Endothelial cell of umbilical vein (primary cell): ENCODE data around the gene PRKCB. TPM values are rescaled to one million over a fixed set of nuclear protein-coding genes. Genes with fewer than 3 reads are reported as not detected.
"Not testable (repeated sequence)": the region's sequence is repeated elsewhere in the genome, so short reads cannot be mapped to it uniquely, and the experiment has no call there.

Experiments used
- BruUV-seq: library from RNA; stranded (reverse); fragments of 400-500 nt; replicated peaks from 2 replicates; lab custom pipeline; 2021; lab: Mats Ljungman, UMichigan
- CTCF ChIA-PET: fragments of 300-600, 350-600 bp; sonication (Branson Sonifier 250); formaldehyde crosslinking; loops from one replicate; lab custom pipeline; 2021; ENCODE audit warnings: antibody characterized with exemption, inconsistent platforms; lab: Charles Lee
- POLR2A ChIA-PET: fragments of 300-600, 350-600 bp; sonication (Branson Sonifier 250); formaldehyde crosslinking; loops from one replicate; lab custom pipeline; 2021; ENCODE audit warnings: antibody characterized with exemption, inconsistent platforms; lab: Charles Lee
- DNase-seq: peaks from one replicate; pipeline ENCODE4 v3.0.0-alpha.2; 2011; ENCODE audit warnings: low read depth, low spot score
- FAIRE-seq: peaks from 2 replicates; lab custom pipeline; 2011; peaks lifted over from hg19 to GRCh38; lab: Jason Lieb, UNC
- H2AFZ ChIP-seq: 2 replicates; pipeline ENCODE4 v1.6.0; 2012; ENCODE audit warnings: low read depth, low read length, control low read depth, inconsistent platforms
- H3K27ac ChIP-seq: 2 replicates; pipeline ENCODE4 v1.5.1; 2011; ENCODE audit warnings: low read depth, mild to moderate bottlenecking, control low read depth, low read length, moderate library complexity; ENCODE audit not compliant: insufficient read depth
- H3K27me3 ChIP-seq, 2 experiments: 2 replicates each; pipeline versions ENCODE4 v1.6.0 to v1.6.1; 2011; ENCODE audit warnings: low read length in 2 of 2, mixed read lengths in 1 of 2; ENCODE audit not compliant: control insufficient read depth in 2 of 2, insufficient read depth in 2 of 2
- H3K36me3 ChIP-seq, 2 experiments: 2 replicates in 1 of 2; 3 replicates in 1 of 2; pipeline ENCODE4 v1.5.1; 2011; ENCODE audit warnings: low read length in 2 of 2, mild to moderate bottlenecking in 1 of 2, moderate library complexity in 1 of 2; ENCODE audit not compliant: control insufficient read depth in 2 of 2, insufficient read depth in 2 of 2; ENCODE audit errors: extremely low read depth in 1 of 2
- H3K4me1 ChIP-seq: 3 replicates; pipeline ENCODE4 v1.5.1; 2011; ENCODE audit warnings: mild to moderate bottlenecking, low read length; ENCODE audit not compliant: control insufficient read depth, insufficient read depth; ENCODE audit errors: extremely low read depth
- H3K4me2 ChIP-seq: 2 replicates; pipeline ENCODE4 v1.6.1; 2011; ENCODE audit warnings: low read length, control low read depth, mixed read lengths; ENCODE audit not compliant: insufficient read depth
- H3K4me3 ChIP-seq, 3 experiments: fragments of 200-600 bp in 1 of 3; sonication (generic), shearing (Covaris generic) in 1 of 3; replicated peaks in 1 of 3; 2 replicates each; pipeline ENCODE4 v1.5.1; 2011 to 2016; ENCODE audit warnings: control low read depth in 3 of 3, low read length in 3 of 3, mild to moderate bottlenecking in 2 of 3, inconsistent platforms in 1 of 3, low read depth in 1 of 3, moderate library complexity in 1 of 3; ENCODE audit not compliant: insufficient read depth in 1 of 3
- H3K79me2 ChIP-seq: 2 replicates; pipeline ENCODE4 v1.6.0; 2012; ENCODE audit warnings: low read length, inconsistent platforms; ENCODE audit not compliant: control insufficient read depth, insufficient read depth
- H3K9ac ChIP-seq: replicated peaks from 2 replicates; pipeline ENCODE3; 2011; ENCODE audit warnings: low read length, control low read depth; ENCODE audit not compliant: insufficient read depth; ENCODE audit errors: extremely low read depth
- H3K9me1 ChIP-seq: replicated peaks from 3 replicates; pipeline ENCODE4 v1.6.0; 2011; ENCODE audit warnings: mild to moderate bottlenecking, low read length; ENCODE audit not compliant: control insufficient read depth, insufficient read depth; ENCODE audit errors: extremely low read depth
- H3K9me3 ChIP-seq: replicated peaks from 2 replicates; pipeline ENCODE4 v1.5.1; 2012; ENCODE audit warnings: low read length, inconsistent platforms; ENCODE audit not compliant: control insufficient read depth, insufficient read depth
- H4K20me1 ChIP-seq: replicated peaks from 2 replicates; pipeline ENCODE3; 2011; ENCODE audit warnings: mild to moderate bottlenecking, low read length; ENCODE audit not compliant: control insufficient read depth, insufficient read depth; ENCODE audit errors: extremely low read depth
- EZH2 ChIP-seq: IDR thresholded peaks from 2 replicates; pipeline ENCODE4 v1.6.1; 2012; ENCODE audit warnings: borderline replicate concordance, low read depth, mild to moderate bottlenecking, moderate library complexity, low read length, inconsistent platforms; ENCODE audit not compliant: severe bottlenecking
- JUN ChIP-seq: IDR thresholded peaks from 2 replicates; pipeline ENCODE4 v1.6.1; 2011; ENCODE audit warnings: borderline replicate concordance, low read depth; ENCODE audit not compliant: insufficient read length, insufficient read depth
- MAX ChIP-seq: IDR thresholded peaks from 2 replicates; pipeline ENCODE4 v1.6.1; 2011; ENCODE audit not compliant: insufficient read depth, insufficient read length
- POLR2A ChIP-seq: IDR thresholded peaks from 2 replicates; pipeline ENCODE4 v1.6.1; 2012; ENCODE audit warnings: low read depth, mild to moderate bottlenecking, control low read depth, low read length
- POLR2AphosphoS5 ChIP-seq: IDR thresholded peaks from 2 replicates; pipeline ENCODE4 v1.6.1; 2012; ENCODE audit warnings: low read depth, mild to moderate bottlenecking, control low read depth, low read length, moderate library complexity; ENCODE audit not compliant: insufficient read depth
- dilution Hi-C: fragments of 300-500 bp; cut with MboI; formaldehyde crosslinking; loops from one replicate; pipeline ENCODE4 v1.15.0; 2019; ENCODE audit warnings: low sequenced_read_pairs; ENCODE audit not compliant: extremely low pct_ligation_motif_present
- intact Hi-C: fragments of 100-400 bp; cut with micrococcal nuclease; formaldehyde crosslinking; loops from one replicate; pipeline ENCODE4 v1.10.0; 2022
- polyA plus RNA-seq, 4 experiments: library from polyadenylated mRNA; depleted of rRNA in 3 of 4; stranded (reverse) in 3 of 4; unstranded in 1 of 4; fragments of >200 nt; gene quantifications; 2 replicates each; pipeline versions ENCODE4 v1.2.1 to v1.2.3, GENCODE V29; 2011 to 2012; ENCODE audit warnings: missing spikeins in 1 of 4
- total RNA-seq: library from RNA; stranded (reverse); gene quantifications from 2 replicates; pipeline ENCODE4 v1.2.3, GENCODE V29; 2021
- TF ChIP-seq, protein P1 (sequence below), 2 donors: IDR thresholded peaks; 1 replicate in 1 of 2; 2 replicates in 1 of 2; pipeline ENCODE4 v1.5.1; 2011; ENCODE audit warnings: low read length in 2 of 2, mild to moderate bottlenecking in 2 of 2, moderate library complexity in 2 of 2, control low read depth in 1 of 2, inconsistent platforms in 1 of 2, low read depth in 1 of 2; ENCODE audit not compliant: insufficient read depth in 1 of 2; ENCODE audit errors: extremely low read depth in 1 of 2

Gene PRKCB
- total and polyA plus RNA-seq, 2 donors (not counting 3 experiments of a cell fraction or from before 2014, with no cell fraction given) = 0.01 TPM; not detected in 1

DNA sequence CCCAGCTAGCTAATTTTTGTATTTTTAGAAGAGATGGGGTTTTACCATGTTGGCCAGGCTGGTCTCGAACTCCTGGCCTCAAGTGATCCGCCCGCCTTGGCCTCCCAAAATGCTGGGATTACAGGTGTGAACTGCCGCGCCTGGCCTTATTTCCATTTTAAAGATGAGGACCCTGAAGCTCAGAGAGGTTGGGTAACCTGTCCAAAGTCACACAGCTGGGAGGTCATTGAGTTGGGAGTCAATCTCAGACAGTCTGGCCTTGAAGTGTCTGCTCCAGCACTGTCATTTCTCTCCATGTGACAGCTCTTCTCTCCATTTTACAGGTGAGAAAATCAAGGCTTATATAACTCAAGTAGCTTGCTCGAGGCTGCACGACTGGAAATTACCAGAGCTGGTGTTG lies 179.2 kb downstream of the PRKCB start:
- dilution Hi-C loops, H4K20me1 ChIP-seq, H3K36me3 ChIP-seq, H3K79me2 ChIP-seq, H3K9ac ChIP-seq, POLR2A ChIA-PET, FAIRE-seq, H3K27ac ChIP-seq, H3K4me2 ChIP-seq, intact Hi-C loops, H3K9me1 ChIP-seq, BruUV-seq, H3K4me3 ChIP-seq, H3K4me1 ChIP-seq, DNase-seq, H3K27me3 ChIP-seq, H3K9me3 ChIP-seq, H2AFZ ChIP-seq: not testable (repeated sequence)
- CTCF ChIA-PET = interaction anchor here (1.0 to 1.3 kb wide), 3 partner anchors 137 to 289 kb away, joined by 3 to 6 read pairs (median 3); no protein-coding TSS in a partner anchor

GRCh38 chr16:24015923-24016322 lies 180.1 kb downstream of the PRKCB start:
- no TSS peak for BruUV-seq
- FAIRE-seq = no peak

More at GRCh38 chr16:24015923-24016322, 180.1 kb downstream of the PRKCB start:
- Histone ChIP-seq H4K20me1 (no peaks in the 10 kb centered on the region), H3K27me3 (no peaks in the 10 kb centered on the region), H3K4me3 (no peak overlapping the region), H3K27ac (no peak overlapping the region), H3K4me1 (no peaks in the 10 kb centered on the region), H3K9me1 (no peaks in the 10 kb centered on the region), H3K9me3 (no peaks in the 10 kb centered on the region), H2AFZ (no peak overlapping the region), H3K9ac (no peak overlapping the region), H3K79me2 (no peaks in the 10 kb centered on the region), H3K4me2 (no peak overlapping the region), H3K36me3 (no peaks in the 10 kb centered on the region)
- ChIA-PET POLR2A (no interaction called here), CTCF (interaction anchor here (1.0 to 1.3 kb wide), 2 partner anchors 138 to 215 kb away, joined by 3 to 6 read pairs; no protein-coding TSS in a partner anchor)
- no peak for DNase-seq
- TF ChIP-seq JUN (no peak), POLR2A (no peak), POLR2AphosphoS5 (no peak), EZH2 (no peak), MAX (no peak)
- TF ChIP-seq, protein P1, sequence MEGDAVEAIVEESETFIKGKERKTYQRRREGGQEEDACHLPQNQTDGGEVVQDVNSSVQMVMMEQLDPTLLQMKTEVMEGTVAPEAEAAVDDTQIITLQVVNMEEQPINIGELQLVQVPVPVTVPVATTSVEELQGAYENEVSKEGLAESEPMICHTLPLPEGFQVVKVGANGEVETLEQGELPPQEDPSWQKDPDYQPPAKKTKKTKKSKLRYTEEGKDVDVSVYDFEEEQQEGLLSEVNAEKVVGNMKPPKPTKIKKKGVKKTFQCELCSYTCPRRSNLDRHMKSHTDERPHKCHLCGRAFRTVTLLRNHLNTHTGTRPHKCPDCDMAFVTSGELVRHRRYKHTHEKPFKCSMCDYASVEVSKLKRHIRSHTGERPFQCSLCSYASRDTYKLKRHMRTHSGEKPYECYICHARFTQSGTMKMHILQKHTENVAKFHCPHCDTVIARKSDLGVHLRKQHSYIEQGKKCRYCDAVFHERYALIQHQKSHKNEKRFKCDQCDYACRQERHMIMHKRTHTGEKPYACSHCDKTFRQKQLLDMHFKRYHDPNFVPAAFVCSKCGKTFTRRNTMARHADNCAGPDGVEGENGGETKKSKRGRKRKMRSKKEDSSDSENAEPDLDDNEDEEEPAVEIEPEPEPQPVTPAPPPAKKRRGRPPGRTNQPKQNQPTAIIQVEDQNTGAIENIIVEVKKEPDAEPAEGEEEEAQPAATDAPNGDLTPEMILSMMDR (IDR thresholded peaks at IDR 0.05; ENCODE audit: extremely low read depth in 1 of 2, insufficient read depth in 1 of 2, low read depth in 1 of 2, low read length in 2 of 2) = no peak
- intact Hi-C loops = no loop called here
- dilution Hi-C loops = no loop called here
